ENCODE data around the gene UBXN6. TPM values are rescaled to one million over a fixed set of nuclear protein-coding genes. Genes with fewer than 3 reads are reported as not detected.

UBXN6 gene
- total RNA-seq, 4 donors from 2014 or later = 40.7 to 72.9 (median 50.8) TPM

DNA sequence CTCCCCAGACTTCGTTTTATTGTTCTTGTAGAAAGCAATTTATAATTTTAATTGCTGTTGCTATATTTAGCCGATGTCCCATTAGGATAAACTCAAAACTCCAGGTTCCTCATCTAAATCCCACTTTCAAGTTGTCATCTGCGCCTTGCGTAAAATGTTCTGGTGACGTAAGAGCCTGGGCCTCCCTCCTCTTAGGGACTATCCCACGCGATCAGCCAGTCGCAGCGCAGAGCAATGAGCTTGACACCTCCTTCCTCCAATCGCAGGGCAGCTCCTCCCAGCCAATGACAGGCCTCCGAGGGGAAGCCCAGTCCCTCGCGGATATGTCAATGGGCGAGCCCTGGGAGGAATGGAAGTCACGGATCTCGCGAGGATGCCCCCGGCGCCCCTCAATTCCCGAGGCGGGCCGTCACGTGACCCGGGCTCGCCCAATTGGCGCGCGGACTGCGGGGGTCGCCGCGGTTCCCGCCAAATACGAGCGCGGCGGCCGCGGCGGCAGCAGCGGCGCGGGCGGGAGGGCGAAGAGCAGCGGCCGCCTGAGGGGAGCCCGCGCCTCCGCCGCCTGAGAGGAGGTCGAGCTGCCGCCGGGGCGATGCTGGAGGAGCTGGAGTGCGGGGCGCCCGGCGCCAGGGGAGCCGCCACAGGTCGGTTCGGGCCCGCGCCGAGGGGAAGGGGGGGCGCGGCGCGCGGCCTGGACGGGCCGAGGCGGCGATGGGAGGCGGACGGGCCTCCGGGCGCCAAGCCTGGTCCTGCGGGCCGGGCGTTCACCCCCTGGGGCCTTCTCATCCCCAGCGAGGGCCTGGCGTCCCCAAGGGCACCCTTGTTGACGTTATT lies 55.2 kb downstream of the UBXN6 start, which contains the start of gene CHAF1A:
Gene CHAF1A (plus strand): TSS at position 470 of the 834 bp plus-strand sequence. CDS start 123 bp downstream, at position 593.
- 0% methylated on average over 7 of the region's 84 CpGs for WGBS, 2 donors
- intact Hi-C loops (cut with DNase I) = no loop called here
- Histone ChIP-seq H3K36me3 (peaks cover 0 to 16% (median 0%) of the 10 kb centered on the region in 3 donors), H3K4me3 (peak within 1 kb of the TSS; percentile 69 to 98 (median 90)), H3K27me3 (no peaks in the 10 kb centered on the region), H3K9me3 (no peaks in the 10 kb centered on the region), H3K4me1 (peaks cover 28 to 56% (median 33%) of the 10 kb centered on the region in 3 donors), H3K27ac (peak within 1 kb of the TSS; percentile 94 to 99 (median 97))
- TF ChIP-seq, protein P1, sequence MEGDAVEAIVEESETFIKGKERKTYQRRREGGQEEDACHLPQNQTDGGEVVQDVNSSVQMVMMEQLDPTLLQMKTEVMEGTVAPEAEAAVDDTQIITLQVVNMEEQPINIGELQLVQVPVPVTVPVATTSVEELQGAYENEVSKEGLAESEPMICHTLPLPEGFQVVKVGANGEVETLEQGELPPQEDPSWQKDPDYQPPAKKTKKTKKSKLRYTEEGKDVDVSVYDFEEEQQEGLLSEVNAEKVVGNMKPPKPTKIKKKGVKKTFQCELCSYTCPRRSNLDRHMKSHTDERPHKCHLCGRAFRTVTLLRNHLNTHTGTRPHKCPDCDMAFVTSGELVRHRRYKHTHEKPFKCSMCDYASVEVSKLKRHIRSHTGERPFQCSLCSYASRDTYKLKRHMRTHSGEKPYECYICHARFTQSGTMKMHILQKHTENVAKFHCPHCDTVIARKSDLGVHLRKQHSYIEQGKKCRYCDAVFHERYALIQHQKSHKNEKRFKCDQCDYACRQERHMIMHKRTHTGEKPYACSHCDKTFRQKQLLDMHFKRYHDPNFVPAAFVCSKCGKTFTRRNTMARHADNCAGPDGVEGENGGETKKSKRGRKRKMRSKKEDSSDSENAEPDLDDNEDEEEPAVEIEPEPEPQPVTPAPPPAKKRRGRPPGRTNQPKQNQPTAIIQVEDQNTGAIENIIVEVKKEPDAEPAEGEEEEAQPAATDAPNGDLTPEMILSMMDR (IDR thresholded peaks at IDR 0.05) = peak in 2 of 6 experiments; percentile 16 to 35
- TF ChIP-seq POLR2A (IDR thresholded peaks at IDR 0.05) = peak in 3 of 4 donors; percentile 32 to 43 (median 40)
- DNase-seq = peak; percentile 97

DNA sequence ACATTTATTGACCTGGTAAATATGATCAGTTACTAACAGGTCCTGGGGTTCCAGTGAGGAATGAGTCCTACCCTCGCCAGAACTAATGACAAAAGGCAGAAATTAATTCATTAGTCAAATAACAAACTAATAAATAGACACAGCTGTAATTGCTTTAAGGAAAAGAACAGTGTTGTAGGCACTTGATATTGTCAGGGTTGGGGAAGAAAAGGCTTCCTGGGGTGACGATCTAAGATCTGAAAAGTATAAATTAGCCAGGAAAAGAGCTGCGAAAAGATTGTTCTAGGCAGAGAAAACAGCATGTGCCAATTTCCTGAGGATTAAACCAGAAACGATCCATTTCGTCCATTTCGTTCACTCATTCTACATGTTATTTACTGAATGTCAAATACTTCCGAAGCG lies 55.8 kb downstream of the UBXN6 start:
- intact Hi-C loops (cut with DNase I) = no loop called here
- WGBS, 2 donors = 0% methylated on average over 8 of the region's 8 CpGs
- Histone ChIP-seq H3K9me3 (no peaks in the 10 kb centered on the region), H3K36me3 (peaks cover 0 to 22% (median 0%) of the 10 kb centered on the region in 3 donors), H3K27me3 (no peaks in the 10 kb centered on the region), H3K4me1 (peaks cover 33 to 63% (median 40%) of the 10 kb centered on the region in 3 donors), H3K4me3 (peak overlapping the region; percentile 18 to 97 (median 76)), H3K27ac (peak overlapping the region; percentile 87 to 99 (median 97))
- no peak for TF ChIP-seq POLR2A (IDR thresholded peaks at IDR 0.05)
- TF ChIP-seq, protein P1 (IDR thresholded peaks at IDR 0.05) = no peak
- DNase-seq = no peak

DNA sequence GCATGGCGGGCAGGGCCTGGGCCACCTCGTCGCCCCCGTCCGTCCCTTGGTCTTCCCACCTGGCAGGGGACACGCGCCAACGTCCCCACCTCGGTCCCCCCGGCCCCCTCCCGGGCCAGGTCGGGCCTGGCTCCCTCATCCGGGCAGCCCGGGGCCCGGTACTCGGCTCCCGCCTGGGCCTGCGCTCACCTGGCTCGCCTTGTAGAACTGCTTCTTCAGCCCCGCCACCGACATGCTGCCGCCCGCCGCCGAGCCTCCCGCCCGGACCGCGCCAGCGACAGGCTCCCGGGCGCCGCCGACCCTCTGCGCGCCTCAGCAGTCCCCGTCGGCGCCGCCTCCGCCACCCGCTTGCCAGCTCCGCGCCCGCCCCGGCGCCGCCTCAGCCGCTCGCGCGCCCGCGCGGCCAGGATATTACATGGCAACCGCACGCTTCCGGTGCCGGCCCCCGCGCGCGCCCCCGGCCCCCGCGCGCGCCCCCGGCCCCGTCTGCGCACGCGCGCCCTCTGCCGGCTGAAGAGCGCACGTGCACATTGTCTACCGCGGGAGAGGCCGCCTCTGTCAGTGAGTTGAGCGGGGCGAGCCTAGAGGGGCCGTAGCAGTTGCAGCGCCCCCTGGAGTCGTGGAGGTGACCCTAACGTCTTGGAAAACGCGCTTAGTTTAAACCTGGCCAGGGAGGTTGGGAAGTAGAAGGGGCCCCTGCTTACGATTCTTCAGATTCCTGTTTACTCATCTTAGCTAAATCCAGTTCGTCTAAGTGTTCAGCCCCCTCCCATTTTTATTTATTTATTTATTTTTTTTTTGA lies 57.3 kb downstream of the UBXN6 start, which contains the start of gene SH3GL1:
Gene SH3GL1 (minus strand): TSS at position 413 of the 802 bp plus-strand sequence. CDS start 179 bp downstream, at position 234.
- peaks cover 0 to 37% (median 4%) of the 10 kb centered on the region in 3 donors for H3K36me3 ChIP-seq
- 0% methylated on average over 2 to 6 of the region's 90 CpGs for WGBS, 2 donors
- peak; percentile 73 for DNase-seq
- peak within 1 kb of the TSS; percentile 88 to 98 (median 96) for H3K4me3 ChIP-seq
- TF ChIP-seq, protein P1 (IDR thresholded peaks at IDR 0.05) = peak; percentile 77 to 100 (median 99)
- peak in 2 of 4 donors; percentile 77 to 81 for TF ChIP-seq POLR2A (IDR thresholded peaks at IDR 0.05)
- H3K9me3 ChIP-seq = no peaks in the 10 kb centered on the region
- H3K27ac ChIP-seq = peak within 1 kb of the TSS; percentile 97 to 99 (median 98)
- peaks cover 33 to 75% (median 44%) of the 10 kb centered on the region in 3 donors for H3K4me1 ChIP-seq
- intact Hi-C loops (cut with DNase I) = no loop called here
- no peaks in the 10 kb centered on the region for H3K27me3 ChIP-seq

DNA sequence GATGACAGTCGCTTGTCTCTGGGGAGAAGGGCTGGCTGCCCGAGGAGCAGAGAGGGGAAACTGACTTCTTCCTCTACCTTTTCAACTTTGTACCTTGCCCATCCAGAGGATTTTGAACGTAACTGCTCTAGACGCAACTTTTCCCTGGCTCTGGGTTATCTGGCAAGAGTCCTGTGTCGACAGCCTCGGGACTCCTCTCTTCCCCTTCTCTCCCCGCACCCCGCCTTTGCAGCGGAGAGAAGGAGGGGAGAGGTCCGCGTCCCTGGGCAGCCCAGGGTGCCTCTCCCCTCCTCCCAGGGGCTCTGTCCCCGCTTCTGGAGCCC lies 57.8 kb downstream of the UBXN6 start:
- Histone ChIP-seq H3K36me3 (peaks cover 0 to 42% (median 4%) of the 10 kb centered on the region in 3 donors), H3K4me3 (peak overlapping the region; percentile 88 to 98 (median 96)), H3K9me3 (no peaks in the 10 kb centered on the region), H3K27ac (peak overlapping the region; percentile 97 to 99 (median 98)), H3K4me1 (peaks cover 33 to 81% (median 47%) of the 10 kb centered on the region in 3 donors), H3K27me3 (no peaks in the 10 kb centered on the region)
- TF ChIP-seq, protein P1 (IDR thresholded peaks at IDR 0.05) = no peak
- DNase-seq = no peak
- intact Hi-C loops (cut with DNase I) = no loop called here
- 0% methylated on average over 8 to 9 of the region's 12 CpGs for WGBS, 2 donors
